Activated naive CD4-positive, alpha-beta T cell treated with anti-CD3 and anti-CD28 coated beads, Interleukin-2, amount 10 ng/mL, durations not matched to agents 7 days and 5 days (primary cell): Measurements from ENCODE around the gene NSUN2.
"Not testable (repeated sequence)": the region's sequence is repeated elsewhere in the genome, so short reads cannot be mapped to it uniquely, and the experiment has no call there.

Source experiments
- CTCF ChIA-PET: fragments of 350-600 bp; sonication (Branson Sonifier 250); formaldehyde crosslinking; loops from one replicate; lab custom pipeline; 2021; ENCODE audit warnings: antibody characterized with exemption; lab: Charles Lee
- DNase-seq: peaks from one replicate; pipeline ENCODE4 v3.0.0-alpha.2; 2020
- H3K27ac Mint-ChIP-seq: one replicate; pipeline ENCODE4 v1.8.0; 2021; ENCODE audit warnings: mild to moderate bottlenecking, moderate library complexity, mixed read lengths
- H3K27me3 Mint-ChIP-seq: one replicate; pipeline ENCODE4 v1.8.0; 2021; ENCODE audit warnings: mild to moderate bottlenecking, mixed read lengths
- H3K36me3 Mint-ChIP-seq: one replicate; pipeline ENCODE4 v1.8.0; 2021; ENCODE audit warnings: mixed read lengths
- H3K4me1 Mint-ChIP-seq: one replicate; pipeline ENCODE4 v1.8.0; 2021; ENCODE audit warnings: mixed read lengths
- H3K4me3 Mint-ChIP-seq: one replicate; pipeline ENCODE4 v1.8.0; 2021; ENCODE audit warnings: mild to moderate bottlenecking, moderate library complexity, mixed read lengths
- H3K9me3 Mint-ChIP-seq: one replicate; pipeline ENCODE4 v1.8.0; 2021; ENCODE audit warnings: mixed read lengths

Gene NSUN2

DNA sequence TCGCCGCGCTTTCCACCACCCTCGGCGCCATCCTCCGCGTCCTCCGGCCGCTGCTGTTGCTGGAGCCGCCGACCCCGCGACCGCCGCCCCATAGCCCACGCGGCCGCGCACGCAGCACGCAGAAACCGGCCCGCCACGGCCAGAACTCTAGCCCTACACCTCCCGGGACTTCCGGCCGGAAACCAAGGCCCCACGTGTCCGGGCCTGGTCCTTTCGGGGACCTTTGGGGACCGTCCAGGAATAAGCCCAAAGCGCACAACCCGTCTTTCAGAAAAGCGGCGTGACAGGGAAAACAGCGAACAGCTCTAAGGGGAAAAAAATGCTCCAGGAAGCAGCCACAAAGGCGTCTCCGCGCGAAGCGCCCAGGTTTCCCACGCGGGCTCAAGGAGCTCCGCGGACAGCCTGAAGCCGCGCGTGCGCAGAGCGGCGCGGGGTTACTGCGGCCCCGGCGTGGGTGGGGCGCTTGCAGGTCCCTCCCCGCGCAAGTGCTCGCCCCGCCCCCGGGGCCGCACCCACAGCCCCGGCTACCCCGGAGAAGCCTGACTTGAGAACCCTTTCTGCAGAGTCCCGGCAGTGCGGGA, at the start of gene NSUN2, which contains the start of gene SRD5A1:
NSUN2 (minus strand) TSS at position 157 of the 581 bp plus-strand sequence; CDS start at position 92, 65 bp downstream.
SRD5A1 (plus strand) TSS at position 553 of the 581 bp plus-strand sequence. CDS start 137 bp downstream, outside the sequence.
- peaks cover 39% of the 10 kb centered on the region for H3K36me3 Mint-ChIP-seq
- peak within 1 kb of the TSS; percentile 98 for H3K27ac Mint-ChIP-seq
- CTCF ChIA-PET = no interaction called here
- peak; percentile 92 for DNase-seq
- no peaks in the 10 kb centered on the region for H3K9me3 Mint-ChIP-seq
- H3K4me1 Mint-ChIP-seq = peaks cover 65% of the 10 kb centered on the region
- no peaks in the 10 kb centered on the region for H3K27me3 Mint-ChIP-seq
- H3K4me3 Mint-ChIP-seq = peak within 1 kb of the TSS; percentile 91

DNA sequence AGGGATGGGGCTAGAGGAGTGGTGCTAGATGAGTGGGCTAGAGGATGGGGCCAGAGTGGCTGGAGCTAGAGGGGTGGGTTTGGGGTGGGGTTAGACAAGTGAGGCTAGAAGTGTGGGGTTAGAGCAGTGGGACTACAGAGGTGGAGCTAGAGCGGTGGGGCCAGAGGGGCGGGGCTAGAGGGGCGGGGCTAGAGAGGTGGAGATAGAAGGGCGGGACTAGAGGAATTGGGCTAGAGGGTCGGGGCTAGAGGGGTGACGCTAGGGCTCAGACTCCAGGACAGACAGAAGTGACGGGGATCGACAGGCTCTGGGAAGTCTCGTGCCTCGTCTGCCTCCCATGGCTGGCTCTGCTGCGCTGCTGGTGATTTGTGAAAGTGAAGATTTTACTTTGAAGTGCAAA, 49.4 kb upstream of the NSUN2 start:
- no peak for DNase-seq
- H3K4me1 Mint-ChIP-seq = no peaks in the 10 kb centered on the region
- H3K36me3 Mint-ChIP-seq = no peaks in the 10 kb centered on the region
- no peak overlapping the region for H3K27ac Mint-ChIP-seq
- H3K27me3 Mint-ChIP-seq = peaks cover 32% of the 10 kb centered on the region
- H3K9me3 Mint-ChIP-seq = no peaks in the 10 kb centered on the region
- no peak overlapping the region for H3K4me3 Mint-ChIP-seq
- CTCF ChIA-PET = interaction anchor here (0.6 kb wide), 1 partner anchor 100 kb away, joined by 3 read pairs; no protein-coding TSS in a partner anchor

DNA sequence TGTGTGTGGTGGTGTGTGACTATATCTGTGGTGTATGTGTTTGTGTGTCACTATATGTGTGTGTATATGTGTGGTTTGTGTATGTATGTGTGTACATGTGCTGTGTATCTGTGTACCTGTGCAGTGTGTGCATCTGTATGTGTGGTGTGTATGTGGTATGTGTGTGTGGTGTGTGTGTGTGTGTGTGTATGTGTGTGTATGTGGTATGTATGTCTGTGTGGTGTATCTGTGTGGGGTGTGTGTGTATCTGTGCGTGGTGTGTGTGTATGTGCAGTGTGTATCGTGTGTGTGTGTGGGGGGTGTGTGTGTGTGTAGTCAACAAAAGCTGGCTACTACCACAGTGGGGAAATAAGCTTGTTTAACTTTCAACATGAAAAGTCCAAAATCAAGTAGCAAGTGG, 48.8 kb upstream of the NSUN2 start:
- no peaks in the 10 kb centered on the region for H3K36me3 Mint-ChIP-seq
- CTCF ChIA-PET = interaction anchor here (0.6 kb wide), 1 partner anchor 100 kb away, joined by 3 read pairs; no protein-coding TSS in a partner anchor
- H3K4me1 Mint-ChIP-seq = no peaks in the 10 kb centered on the region
- H3K4me3 Mint-ChIP-seq = no peak overlapping the region
- DNase-seq = no peak
- H3K27me3 Mint-ChIP-seq = peaks cover 26% of the 10 kb centered on the region
- no peak overlapping the region for H3K27ac Mint-ChIP-seq
- no peaks in the 10 kb centered on the region for H3K9me3 Mint-ChIP-seq

DNA sequence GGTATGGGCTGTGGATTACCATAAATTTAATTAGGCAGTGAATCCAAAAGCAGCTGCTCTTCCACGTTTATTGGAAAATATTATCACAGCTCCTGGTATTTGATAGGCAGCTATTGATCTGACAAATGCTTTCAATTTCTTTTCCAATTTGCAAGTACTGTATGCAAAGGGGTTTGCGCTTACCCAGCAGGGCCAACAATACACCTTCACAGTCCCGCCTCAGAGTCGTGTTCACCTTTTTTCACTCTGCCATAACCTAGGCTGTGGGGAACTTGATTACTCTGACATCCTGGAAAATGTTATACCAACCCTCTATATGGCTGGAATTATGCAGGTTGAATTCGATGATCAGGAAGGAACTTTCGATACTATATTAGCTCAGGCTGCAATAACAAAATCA, 48.1 kb upstream of the NSUN2 start:
- H3K9me3 Mint-ChIP-seq = peaks cover 2% of the 10 kb centered on the region
- H3K4me3 Mint-ChIP-seq = no peak overlapping the region
- no peaks in the 10 kb centered on the region for H3K4me1 Mint-ChIP-seq
- no peaks in the 10 kb centered on the region for H3K36me3 Mint-ChIP-seq
- H3K27ac Mint-ChIP-seq = no peak overlapping the region
- CTCF ChIA-PET = no interaction called here
- DNase-seq = no peak
- peaks cover 19% of the 10 kb centered on the region for H3K27me3 Mint-ChIP-seq

DNA sequence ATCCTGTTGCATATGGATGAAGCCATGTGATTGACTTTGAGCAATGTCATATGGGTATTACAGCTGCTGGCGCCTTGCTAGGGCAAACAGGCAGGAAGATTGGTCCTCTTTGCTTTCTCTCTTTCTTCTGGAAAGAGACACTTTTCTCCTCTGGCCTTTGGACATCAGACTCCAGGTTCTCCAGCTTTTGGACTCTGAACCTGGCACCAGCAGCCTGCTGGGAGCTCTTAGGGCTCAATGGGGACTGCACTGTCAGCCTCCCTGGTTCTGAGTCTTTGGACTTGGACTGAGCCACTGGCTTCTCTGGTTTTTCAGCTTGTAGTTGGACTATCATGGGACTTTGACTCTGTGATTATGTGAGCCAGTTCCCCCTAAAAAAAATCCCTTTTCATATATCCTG, 45.5 kb upstream of the NSUN2 start:
- Mint-ChIP-seq H3K27ac (no peak overlapping the region), H3K9me3 (peaks cover 2% of the 10 kb centered on the region), H3K27me3 (peaks cover 8% of the 10 kb centered on the region), H3K4me1 (no peaks in the 10 kb centered on the region), H3K36me3 (no peaks in the 10 kb centered on the region), H3K4me3 (no peak overlapping the region)
- CTCF ChIA-PET = no interaction called here
- no peak for DNase-seq

DNA sequence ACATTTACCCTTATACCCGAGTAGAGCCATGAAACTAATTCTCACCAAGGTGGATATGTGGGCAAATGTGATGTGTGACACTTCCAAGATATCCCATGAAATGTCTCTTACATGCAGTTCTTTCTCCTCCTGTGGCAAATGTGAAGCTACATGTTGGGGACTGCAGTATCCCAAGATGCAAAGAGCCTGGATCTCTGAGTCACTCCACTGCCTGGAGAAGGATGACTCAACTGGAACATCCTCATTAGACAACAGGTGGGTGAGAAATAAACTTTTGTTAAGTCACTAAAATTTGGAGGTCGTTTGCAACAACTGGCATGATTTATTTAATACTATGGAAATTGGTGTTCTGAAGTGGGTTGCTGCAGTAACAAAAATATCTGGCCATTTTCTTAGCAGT, 43.9 kb upstream of the NSUN2 start:
- CTCF ChIA-PET = no interaction called here
- H3K4me3 Mint-ChIP-seq = no peak overlapping the region
- peak overlapping the region; percentile 8 for H3K27ac Mint-ChIP-seq
- peaks cover 2% of the 10 kb centered on the region for H3K9me3 Mint-ChIP-seq
- H3K4me1 Mint-ChIP-seq = no peaks in the 10 kb centered on the region
- DNase-seq = no peak
- no peaks in the 10 kb centered on the region for H3K36me3 Mint-ChIP-seq
- H3K27me3 Mint-ChIP-seq = peaks cover 5% of the 10 kb centered on the region

DNA sequence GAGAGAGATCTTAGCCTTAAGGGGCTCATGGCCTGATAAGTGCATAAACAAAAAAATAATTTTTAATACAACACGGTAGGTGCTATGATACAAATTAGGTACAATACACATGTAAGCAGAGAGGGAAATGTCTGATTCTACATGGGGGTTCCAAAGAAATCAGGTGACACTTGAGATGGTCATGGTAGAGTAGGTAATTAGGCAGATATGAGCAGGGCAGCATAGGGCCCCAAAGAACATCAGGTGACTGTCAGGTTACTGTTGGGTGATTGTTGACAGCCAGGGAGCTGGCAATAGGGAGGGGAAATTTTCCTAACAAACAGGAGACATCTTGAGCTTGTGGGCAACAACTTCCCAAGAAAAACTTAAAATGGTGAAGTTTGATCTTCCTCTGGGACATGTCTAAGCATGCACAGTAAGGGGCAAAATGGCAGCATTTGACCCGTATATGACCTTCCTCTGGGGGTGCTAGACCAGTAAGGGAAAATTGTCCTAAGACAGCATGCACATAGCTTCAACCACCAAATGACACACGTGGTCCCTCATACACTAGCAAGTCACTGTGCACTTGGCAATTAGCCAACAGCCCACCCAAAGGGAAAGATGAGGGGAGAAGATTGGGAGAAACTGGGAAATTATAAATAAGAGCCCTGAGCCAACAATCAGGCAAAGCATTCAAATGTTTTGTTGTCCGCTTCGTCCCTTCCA, 43.1 kb upstream of the NSUN2 start:
- peaks cover 5% of the 10 kb centered on the region for H3K27me3 Mint-ChIP-seq
- H3K4me3 Mint-ChIP-seq = no peak overlapping the region
- no peak overlapping the region for H3K27ac Mint-ChIP-seq
- H3K36me3 Mint-ChIP-seq = peaks cover 5% of the 10 kb centered on the region
- CTCF ChIA-PET = no interaction called here
- no peak for DNase-seq
- H3K9me3 Mint-ChIP-seq = peaks cover 7% of the 10 kb centered on the region
- H3K4me1 Mint-ChIP-seq = no peaks in the 10 kb centered on the region

DNA sequence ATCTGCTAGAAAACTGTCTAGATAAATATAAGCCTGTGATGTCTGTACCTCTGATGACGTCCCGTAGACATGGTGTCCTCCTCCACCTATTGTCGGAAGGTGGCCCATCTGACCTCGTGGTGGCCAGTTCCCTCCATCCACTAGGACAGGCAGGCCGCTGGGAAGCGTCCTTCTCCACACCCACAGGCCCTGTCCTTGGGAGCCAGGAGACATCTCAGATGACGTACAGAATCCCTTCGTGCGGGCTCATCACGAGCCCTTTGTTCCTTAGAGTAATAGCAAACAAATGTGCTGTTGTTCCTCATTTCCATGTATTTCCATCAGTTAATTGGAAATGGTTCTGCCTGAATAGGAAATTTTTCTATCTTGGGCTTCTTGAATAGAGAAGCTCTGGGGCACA, 42.0 kb upstream of the NSUN2 start:
- Mint-ChIP-seq H3K4me3 (no peak overlapping the region), H3K27me3 (peaks cover 3% of the 10 kb centered on the region), H3K9me3 (peaks cover 8% of the 10 kb centered on the region), H3K27ac (no peak overlapping the region), H3K4me1 (no peaks in the 10 kb centered on the region), H3K36me3 (peaks cover 12% of the 10 kb centered on the region)
- DNase-seq = no peak
- CTCF ChIA-PET = no interaction called here

DNA sequence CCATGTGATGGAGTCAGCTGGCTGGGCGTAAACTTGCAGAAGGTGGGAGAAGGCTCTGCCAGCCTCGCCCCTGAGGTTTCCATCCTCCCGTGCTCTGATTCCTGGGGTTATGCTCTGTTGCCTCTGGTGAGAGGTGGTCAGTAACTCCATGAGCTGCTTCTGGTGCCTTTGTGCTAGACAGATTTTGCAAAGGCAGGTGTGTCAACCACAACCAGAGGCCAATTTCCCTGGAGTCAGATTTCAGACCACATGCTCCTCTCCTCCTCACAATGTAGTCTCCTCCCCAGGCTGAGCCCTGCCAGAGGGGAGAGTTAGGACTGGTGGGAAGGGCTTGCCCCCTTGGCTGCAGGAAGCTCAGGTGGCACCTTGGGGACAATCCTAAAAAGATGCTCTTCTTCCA, 41.6 kb upstream of the NSUN2 start:
- Mint-ChIP-seq H3K27me3 (no peaks in the 10 kb centered on the region), H3K4me3 (no peak overlapping the region), H3K27ac (no peak overlapping the region), H3K4me1 (no peaks in the 10 kb centered on the region), H3K9me3 (peaks cover 8% of the 10 kb centered on the region), H3K36me3 (peaks cover 15% of the 10 kb centered on the region)
- DNase-seq = no peak
- CTCF ChIA-PET = no interaction called here

DNA sequence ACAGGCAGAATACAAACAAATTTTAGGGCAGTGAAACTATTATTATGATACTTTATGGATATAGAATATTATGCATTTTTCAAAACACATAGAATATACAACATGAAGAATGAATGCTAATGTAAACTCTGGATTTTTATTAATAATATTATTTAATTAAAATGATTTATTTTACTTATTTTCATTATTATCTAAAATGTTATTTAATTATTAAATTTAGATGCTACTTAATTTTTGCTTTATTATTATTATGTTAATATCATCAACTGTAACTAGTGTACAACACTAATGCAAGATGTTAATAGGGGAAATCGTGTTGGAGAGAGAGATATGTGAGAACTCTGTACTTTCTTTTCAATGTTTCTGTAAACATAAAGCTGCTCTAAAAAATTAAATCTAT, 41.1 kb upstream of the NSUN2 start:
- CTCF ChIA-PET = no interaction called here
- peaks cover 15% of the 10 kb centered on the region for H3K36me3 Mint-ChIP-seq
- peaks cover 8% of the 10 kb centered on the region for H3K9me3 Mint-ChIP-seq
- no peaks in the 10 kb centered on the region for H3K27me3 Mint-ChIP-seq
- DNase-seq = no peak
- H3K27ac Mint-ChIP-seq = no peak overlapping the region
- H3K4me1 Mint-ChIP-seq = no peaks in the 10 kb centered on the region
- no peak overlapping the region for H3K4me3 Mint-ChIP-seq

DNA sequence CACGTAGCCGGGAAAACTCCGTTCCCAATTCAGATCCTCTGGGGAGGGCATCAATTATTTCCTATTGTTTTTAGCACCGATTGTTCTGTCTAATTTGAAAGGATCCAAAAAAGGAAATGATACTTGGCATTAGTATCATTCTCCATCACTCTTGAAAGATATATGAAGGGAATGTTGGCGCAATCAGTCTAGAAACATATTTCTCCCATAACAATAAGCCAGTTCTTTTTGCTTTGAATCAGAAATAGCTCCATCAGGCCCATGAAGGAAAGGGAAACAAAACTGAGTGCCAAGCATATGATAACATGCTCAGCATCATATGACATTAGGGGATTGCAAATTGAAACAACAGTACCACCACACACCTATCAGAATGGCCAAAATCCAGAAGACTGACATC, 40.2 kb upstream of the NSUN2 start:
- Mint-ChIP-seq H3K27ac (no peak overlapping the region), H3K36me3 (peaks cover 15% of the 10 kb centered on the region), H3K9me3 (peaks cover 8% of the 10 kb centered on the region), H3K27me3 (no peaks in the 10 kb centered on the region), H3K4me1 (no peaks in the 10 kb centered on the region), H3K4me3 (no peak overlapping the region)
- no peak for DNase-seq
- CTCF ChIA-PET = no interaction called here

DNA sequence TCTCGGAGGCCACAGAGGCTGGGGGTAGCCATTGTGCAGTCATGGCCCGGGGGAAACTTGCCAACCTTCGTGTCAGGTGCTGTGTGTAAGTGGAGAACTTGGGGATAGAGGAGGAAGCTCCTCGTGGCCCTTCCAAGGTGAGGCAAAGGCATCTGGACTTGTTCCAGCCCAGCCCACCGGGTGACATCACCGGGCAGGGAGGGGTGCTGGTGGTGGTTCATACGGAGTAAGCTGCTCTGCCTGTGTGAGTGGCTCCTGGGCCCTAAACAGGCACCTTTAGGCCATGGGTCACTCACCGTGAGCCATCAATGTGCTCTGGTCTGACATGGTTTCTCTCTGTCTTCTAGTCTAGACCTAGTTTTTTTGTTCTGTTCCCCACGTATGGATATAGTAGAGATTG, 35.9 kb upstream of the NSUN2 start:
- peaks cover 16% of the 10 kb centered on the region for H3K36me3 Mint-ChIP-seq
- H3K27ac Mint-ChIP-seq, H3K27me3 Mint-ChIP-seq, CTCF ChIA-PET, H3K4me3 Mint-ChIP-seq, DNase-seq, H3K4me1 Mint-ChIP-seq, H3K9me3 Mint-ChIP-seq: not testable (repeated sequence)

DNA sequence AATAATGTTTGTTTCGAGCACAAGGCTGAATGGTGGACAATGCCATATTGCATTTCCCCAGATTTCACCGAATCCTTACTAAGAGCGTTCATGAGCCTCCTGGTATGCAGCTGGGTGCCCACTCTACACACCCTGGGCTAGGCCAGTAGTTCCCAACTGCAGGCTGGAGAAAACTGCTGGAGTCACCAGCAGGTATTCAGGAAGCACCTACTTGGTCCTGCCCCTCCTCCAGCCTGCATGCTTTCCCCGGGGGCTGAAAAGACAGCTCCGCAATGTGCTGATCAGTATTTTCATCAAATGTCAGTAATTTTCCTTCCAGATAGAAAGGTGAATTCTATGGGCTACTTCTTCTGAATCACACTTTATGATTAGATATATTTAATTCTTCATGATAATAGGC, 34.8 kb upstream of the NSUN2 start:
- Mint-ChIP-seq H3K27ac (no peak overlapping the region), H3K27me3 (no peaks in the 10 kb centered on the region), H3K4me3 (no peak overlapping the region), H3K9me3 (peaks cover 6% of the 10 kb centered on the region), H3K4me1 (no peaks in the 10 kb centered on the region), H3K36me3 (peaks cover 16% of the 10 kb centered on the region)
- DNase-seq = no peak
- CTCF ChIA-PET = no interaction called here

DNA sequence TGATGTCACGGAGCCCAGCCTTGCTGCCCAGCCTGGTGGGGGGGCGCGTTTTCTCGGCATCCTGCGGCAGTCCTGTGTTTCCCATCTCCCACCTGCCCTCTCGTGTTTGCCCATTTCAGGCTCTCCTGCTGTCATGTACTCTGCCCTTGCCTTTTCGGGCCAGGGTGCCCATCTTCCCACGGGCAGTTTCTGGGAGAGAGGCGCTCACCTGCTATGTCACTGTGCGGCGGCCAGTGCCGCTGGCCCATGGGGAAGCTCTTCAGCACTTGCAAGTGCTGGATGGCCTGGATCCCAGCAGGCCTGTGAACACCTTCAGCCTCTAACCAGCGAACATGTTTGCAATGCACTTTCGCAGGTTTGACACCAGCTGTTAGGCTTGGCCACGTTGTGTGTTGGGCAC, 33.9 kb upstream of the NSUN2 start:
- no peaks in the 10 kb centered on the region for H3K27me3 Mint-ChIP-seq
- no peaks in the 10 kb centered on the region for H3K4me1 Mint-ChIP-seq
- peaks cover 6% of the 10 kb centered on the region for H3K9me3 Mint-ChIP-seq
- H3K27ac Mint-ChIP-seq = no peak overlapping the region
- CTCF ChIA-PET = no interaction called here
- DNase-seq = no peak
- H3K36me3 Mint-ChIP-seq = peaks cover 19% of the 10 kb centered on the region
- no peak overlapping the region for H3K4me3 Mint-ChIP-seq

DNA sequence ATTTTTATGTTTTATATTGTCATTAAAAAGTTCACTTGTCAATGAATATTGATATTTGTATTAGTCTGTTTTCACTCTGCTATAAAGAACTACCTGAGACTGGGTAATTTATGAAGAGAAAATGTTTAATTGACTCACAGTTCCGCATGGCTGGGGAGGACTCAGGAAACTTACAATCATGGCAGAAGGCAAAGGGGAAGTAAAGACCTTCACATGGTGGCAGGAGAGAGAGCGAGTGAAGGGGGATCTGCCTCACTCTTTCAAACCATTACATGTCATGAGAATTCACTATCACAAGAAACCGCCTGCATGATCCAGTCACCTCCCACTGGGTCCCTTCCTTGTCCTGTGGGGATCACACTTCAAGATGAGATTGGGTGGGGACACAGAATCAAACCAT, 27.8 kb upstream of the NSUN2 start:
- no peak overlapping the region for H3K27ac Mint-ChIP-seq
- CTCF ChIA-PET = no interaction called here

More for the DNA sequence above, 27.8 kb upstream of the NSUN2 start:
- Mint-ChIP-seq H3K9me3 (peaks cover 13% of the 10 kb centered on the region), H3K36me3 (peaks cover 29% of the 10 kb centered on the region), H3K4me3 (no peak overlapping the region), H3K27me3 (no peaks in the 10 kb centered on the region), H3K4me1 (peaks cover 6% of the 10 kb centered on the region)
- DNase-seq = no peak
